Epithelial cell of esophagus (primary cell): ENCODE results near the gene ADAMTSL2.
A peak's percentile ranks its signal among the peaks of the same experiment; 100 is the strongest.

Source experiments
- DNase-seq: peaks from one replicate; pipeline ENCODE4 v3.0.0; 2010; ENCODE audit warnings: low read depth
- H3K4me3 ChIP-seq: 2 replicates; pipeline ENCODE4 v1.5.1; 2011; ENCODE audit warnings: mild to moderate bottlenecking, low read length, control low read depth
- TF ChIP-seq, protein P1 (sequence below): IDR thresholded peaks from 2 replicates; pipeline ENCODE4 v1.5.1; 2011; ENCODE audit warnings: low read depth, mild to moderate bottlenecking, low read length, control low read depth, inconsistent platforms; ENCODE audit not compliant: insufficient read depth; ENCODE audit errors: missing control alignments

The ADAMTSL2 gene

DNA sequence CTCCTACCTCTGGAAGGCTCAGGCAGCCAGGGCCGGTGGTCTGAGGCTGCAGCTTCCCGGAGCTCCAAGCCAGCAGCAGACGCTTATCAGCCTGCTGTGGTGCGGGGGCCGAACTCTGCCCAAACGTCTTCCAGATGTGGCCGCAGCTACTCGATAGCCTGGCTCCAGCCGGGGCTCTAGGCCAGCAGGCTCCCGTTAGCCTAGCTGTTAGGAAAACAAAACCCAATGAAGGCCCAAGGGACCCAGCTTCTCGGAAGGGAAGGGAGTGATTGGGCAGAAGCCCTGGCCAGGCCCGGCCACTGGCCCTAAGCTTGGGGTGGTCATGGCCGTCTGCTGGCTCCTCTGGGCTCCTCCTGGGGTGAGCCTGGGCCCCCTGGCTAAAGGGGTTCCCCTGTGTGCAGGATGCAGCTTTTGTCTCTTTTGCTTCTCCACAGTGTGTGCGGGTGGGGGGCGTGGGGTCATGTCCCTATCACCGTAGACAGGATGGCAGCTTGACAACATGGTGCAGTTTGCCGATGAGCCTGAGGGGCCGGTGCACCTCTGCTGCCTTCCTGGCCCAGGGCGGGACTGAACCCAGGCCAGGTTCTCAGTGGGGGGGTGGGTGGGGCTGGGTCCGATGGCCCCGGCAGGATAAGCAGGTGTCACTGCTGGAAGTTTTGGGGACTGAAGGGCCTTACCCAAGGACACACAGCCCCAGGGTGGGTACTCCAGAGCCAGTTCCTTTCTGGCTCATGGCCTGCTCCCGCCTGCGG lies 28.4 kb upstream of the ADAMTSL2 start:
- TF ChIP-seq, protein P1, sequence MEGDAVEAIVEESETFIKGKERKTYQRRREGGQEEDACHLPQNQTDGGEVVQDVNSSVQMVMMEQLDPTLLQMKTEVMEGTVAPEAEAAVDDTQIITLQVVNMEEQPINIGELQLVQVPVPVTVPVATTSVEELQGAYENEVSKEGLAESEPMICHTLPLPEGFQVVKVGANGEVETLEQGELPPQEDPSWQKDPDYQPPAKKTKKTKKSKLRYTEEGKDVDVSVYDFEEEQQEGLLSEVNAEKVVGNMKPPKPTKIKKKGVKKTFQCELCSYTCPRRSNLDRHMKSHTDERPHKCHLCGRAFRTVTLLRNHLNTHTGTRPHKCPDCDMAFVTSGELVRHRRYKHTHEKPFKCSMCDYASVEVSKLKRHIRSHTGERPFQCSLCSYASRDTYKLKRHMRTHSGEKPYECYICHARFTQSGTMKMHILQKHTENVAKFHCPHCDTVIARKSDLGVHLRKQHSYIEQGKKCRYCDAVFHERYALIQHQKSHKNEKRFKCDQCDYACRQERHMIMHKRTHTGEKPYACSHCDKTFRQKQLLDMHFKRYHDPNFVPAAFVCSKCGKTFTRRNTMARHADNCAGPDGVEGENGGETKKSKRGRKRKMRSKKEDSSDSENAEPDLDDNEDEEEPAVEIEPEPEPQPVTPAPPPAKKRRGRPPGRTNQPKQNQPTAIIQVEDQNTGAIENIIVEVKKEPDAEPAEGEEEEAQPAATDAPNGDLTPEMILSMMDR = no peak
- no peak for DNase-seq
- no peak overlapping the region for H3K4me3 ChIP-seq

DNA sequence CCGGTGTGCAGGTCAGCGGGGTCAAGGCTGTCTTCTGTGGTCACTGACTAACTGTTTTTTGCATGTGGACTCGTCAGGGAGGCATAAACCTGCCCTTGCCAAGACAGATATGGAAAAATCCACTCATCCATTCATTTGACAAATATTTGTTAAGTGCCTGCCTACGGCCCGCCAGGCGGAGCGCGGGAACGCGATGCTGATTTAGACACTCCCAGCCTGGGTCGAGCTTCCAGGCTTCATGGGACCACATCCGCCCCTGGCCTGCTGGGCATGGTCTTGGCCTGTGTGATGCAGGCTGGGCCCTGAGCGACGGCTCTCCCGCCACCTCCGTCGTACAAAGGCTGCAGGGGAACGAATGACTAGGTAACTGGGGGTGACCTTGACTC lies 27.9 kb upstream of the ADAMTSL2 start:
- TF ChIP-seq, protein P1 = no peak
- DNase-seq = no peak
- H3K4me3 ChIP-seq = no peak overlapping the region

DNA sequence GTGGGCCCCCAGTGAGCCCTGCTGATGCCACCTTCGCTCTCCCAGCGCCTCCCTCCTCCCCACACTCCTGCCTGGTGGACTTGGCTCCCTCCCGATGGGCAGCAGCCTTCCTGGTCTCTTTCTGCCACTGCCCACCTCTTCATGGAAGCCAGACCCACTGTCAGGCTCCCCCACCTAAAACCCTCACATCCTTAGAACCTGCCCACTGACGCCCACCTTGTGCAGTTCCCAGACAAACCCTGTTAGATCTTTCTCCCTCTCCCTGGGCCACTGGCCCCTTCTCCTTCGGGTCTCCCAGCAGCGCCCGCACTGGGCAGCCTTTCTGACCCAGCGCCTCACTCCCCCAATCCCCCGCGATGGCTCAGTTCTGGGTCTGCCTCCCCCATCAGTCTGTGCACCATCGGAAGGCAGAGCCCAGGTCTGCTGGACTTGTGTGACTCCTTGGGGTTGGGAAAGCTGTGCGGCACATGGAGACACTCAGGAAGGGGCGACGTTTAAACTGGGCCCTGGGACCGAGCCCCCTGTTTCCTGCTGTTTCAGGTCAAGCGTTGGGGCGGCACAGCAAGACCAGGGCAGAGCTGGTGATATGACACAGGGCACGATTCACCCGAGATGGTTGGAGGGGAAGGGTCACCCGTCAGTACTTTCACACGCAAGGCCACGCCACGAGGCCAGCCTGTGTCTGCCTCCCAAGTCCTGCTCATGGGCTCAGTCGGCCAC lies 27.1 kb upstream of the ADAMTSL2 start:
- no peak overlapping the region for H3K4me3 ChIP-seq
- TF ChIP-seq, protein P1 = no peak
- DNase-seq = no peak

DNA sequence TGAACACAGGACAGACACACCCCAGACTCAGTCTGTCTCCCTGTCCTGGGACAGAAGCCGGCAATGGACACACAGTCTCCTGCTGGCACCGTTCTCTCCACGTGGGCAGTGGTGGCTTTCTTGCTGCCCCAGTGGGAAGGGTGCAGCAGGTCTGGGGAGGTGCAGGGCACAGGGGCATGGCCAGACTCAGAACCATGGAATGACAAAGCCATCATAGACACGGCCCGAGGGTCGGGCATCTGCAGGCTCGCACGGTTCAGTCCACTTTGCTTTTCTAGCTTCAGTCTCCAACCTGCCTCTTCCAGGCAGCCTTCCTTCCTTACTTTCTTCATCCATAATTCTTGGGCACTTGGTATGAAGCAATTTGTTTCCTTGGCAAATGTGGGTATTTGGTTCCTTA lies 26.5 kb upstream of the ADAMTSL2 start:
- no peak overlapping the region for H3K4me3 ChIP-seq
- DNase-seq = no peak
- TF ChIP-seq, protein P1 = no peak

DNA sequence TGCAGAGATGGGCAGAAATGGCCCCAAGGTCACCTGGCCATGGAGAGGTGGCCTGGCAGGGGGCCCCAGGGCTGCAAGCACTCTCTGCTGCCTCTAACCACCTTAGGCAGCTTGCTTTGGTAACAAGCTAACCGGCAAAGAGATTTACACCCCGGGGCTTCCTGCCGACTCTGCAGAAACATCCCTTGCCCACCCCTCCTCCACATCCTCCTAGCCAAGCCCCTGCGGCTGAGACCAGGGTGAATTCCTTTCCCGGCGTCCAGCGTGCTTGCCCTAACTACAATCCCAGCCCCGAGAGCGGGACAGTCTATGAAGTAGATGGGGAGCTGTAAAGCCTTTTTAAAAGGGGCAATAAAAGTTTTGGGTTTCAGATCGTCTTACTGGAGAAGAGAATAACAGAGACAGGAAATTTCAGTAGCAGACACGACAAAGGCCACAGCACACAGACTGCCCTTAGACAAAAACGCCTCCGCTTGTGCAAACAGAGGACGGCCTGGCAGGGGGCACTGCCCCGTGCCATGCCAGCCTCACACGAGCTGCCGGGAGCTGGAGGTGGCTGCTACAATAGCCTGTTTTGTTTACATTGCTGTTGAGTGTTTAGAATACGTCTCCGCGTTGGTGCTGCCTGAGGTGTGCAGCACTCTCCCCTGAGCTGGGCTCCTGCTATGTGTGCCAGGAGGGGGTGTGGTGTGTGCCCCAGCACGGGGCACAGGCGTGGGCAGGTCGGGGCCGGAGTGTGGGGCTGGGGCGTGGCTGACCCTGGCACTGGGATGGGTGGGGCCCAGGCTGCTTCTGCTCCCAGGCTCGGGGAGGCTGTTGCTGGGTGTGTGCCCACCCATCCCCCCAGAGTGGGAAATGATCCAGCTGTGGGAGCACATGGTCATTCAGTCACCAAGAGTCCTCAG lies 25.1 kb upstream of the ADAMTSL2 start:
- TF ChIP-seq, protein P1 = no peak
- no peak overlapping the region for H3K4me3 ChIP-seq
- DNase-seq = peak; percentile 13

DNA sequence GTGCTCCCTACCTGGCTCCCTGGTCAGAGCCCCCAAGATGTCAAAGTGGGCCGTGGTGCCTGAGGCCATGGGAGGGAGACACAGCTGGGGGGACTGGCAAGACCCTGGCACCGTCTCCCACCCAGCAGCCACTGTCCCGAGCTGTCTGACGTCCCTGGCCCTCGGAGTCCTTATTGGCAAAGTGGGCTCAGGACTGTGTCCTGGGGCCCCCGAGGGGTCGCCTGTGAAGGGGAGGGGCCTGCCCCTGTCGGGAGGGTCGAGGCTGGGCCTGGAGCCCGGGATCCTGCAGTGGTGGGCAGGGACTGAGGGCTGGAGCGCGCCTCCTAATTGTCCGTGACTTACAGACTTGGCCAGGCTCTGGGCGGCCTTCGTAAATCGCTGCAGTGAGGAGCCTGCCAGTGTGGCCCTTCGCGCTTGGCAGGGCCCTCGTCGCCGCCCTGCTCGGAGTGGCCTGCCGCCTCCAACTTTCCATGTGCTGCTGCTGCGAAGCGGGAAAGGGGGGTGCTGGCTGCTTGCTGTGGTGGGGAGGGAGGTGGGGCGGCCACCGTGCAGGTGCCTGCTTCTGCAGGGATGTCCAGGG lies 23.5 kb upstream of the ADAMTSL2 start:
- no peak for DNase-seq
- no peak overlapping the region for H3K4me3 ChIP-seq

More for the DNA sequence above, 23.5 kb upstream of the ADAMTSL2 start:
- TF ChIP-seq, protein P1 = no peak
